Mucosa of descending colon (tissue), 3 donors: Measurements from ENCODE around the gene TGOLN2. TPM values are rescaled to one million over a fixed set of nuclear protein-coding genes. Genes with fewer than 3 reads are reported as not detected.
"Not testable (repeated sequence)": the region's sequence is repeated elsewhere in the genome, so short reads cannot be mapped to it uniquely, and the experiment has no call there.

Source experiments
- ATAC-seq: fragments of 200-7000 bp; cut with Tn5 transposase; one replicate; pipeline ENCODE4 v1.9.1; 2020; ENCODE audit warnings: mild to moderate bottlenecking, moderate library complexity
- DNase-seq, 3 donors: peaks; one replicate each; pipeline ENCODE4 v3.0.0-alpha.2; 2020
- H3K36me3 ChIP-seq: fragments of 200-600 bp; one replicate; pipeline ENCODE4 v1.8.0; 2021; ENCODE audit warnings: low read depth, mild to moderate bottlenecking
- H3K4me1 ChIP-seq: fragments of 200-600 bp; one replicate; pipeline ENCODE4 v1.8.0; 2021; ENCODE audit warnings: low read depth, mild to moderate bottlenecking
- H3K4me3 ChIP-seq: fragments of 200-600 bp; one replicate; pipeline ENCODE4 v1.8.0; 2021; ENCODE audit warnings: mild to moderate bottlenecking
- H3K9me3 ChIP-seq: fragments of 200-600 bp; one replicate; pipeline ENCODE4 v1.8.0; 2021; ENCODE audit warnings: mild to moderate bottlenecking
- intact Hi-C, 2 donors: fragments of 100-400 bp; cut with DNase I in 1 of 2; cut with micrococcal nuclease in 1 of 2; formaldehyde crosslinking; loops; one replicate each; pipeline versions ENCODE4 v1.11.0 to v1.11.1; 2022; cut with DNase I, micrococcal nuclease
- total RNA-seq, 3 donors: library from RNA; stranded (reverse); fragmentation: NEBNext Ultra II Directional in 2 of 3; extraction: Animal tissue kit (Norgen Biotek cat#: 25700) in 2 of 3; gene quantifications; one replicate each; pipeline versions ENCODE4 v1.2.1 to v1.2.4, GENCODE V29; 2021 to 2023
- TF ChIP-seq, protein P1 (sequence below): fragments of 200-600 bp; IDR thresholded peaks from one replicate; pipeline ENCODE4 v1.8.0; 2022; ENCODE audit warnings: antibody characterized with exemption, mild to moderate bottlenecking
- donor health status: DM: no; HTN: no; CAD: no; lungs with moderate emphysema.
- donor health status: DM: no; HTN: no; CAD: no.
- donor health status: DM: no; HTN: yes; CAD: no.

TGOLN2 gene
- total RNA-seq, 3 donors from 2014 or later: 148 to 227 (median 163) TPM

GRCh38 chr2:85368921-85369320 is 41.1 kb upstream of the TGOLN2 start:
- Histone ChIP-seq H3K36me3 (no peaks in the 10 kb centered on the region), H3K4me3 (no peak overlapping the region), H3K4me1 (no peaks in the 10 kb centered on the region), H3K9me3 (no peaks in the 10 kb centered on the region)
- intact Hi-C loops: no loop called here
- DNase-seq: no peak
- peak; percentile 43 for ATAC-seq
- TF ChIP-seq, protein P1, sequence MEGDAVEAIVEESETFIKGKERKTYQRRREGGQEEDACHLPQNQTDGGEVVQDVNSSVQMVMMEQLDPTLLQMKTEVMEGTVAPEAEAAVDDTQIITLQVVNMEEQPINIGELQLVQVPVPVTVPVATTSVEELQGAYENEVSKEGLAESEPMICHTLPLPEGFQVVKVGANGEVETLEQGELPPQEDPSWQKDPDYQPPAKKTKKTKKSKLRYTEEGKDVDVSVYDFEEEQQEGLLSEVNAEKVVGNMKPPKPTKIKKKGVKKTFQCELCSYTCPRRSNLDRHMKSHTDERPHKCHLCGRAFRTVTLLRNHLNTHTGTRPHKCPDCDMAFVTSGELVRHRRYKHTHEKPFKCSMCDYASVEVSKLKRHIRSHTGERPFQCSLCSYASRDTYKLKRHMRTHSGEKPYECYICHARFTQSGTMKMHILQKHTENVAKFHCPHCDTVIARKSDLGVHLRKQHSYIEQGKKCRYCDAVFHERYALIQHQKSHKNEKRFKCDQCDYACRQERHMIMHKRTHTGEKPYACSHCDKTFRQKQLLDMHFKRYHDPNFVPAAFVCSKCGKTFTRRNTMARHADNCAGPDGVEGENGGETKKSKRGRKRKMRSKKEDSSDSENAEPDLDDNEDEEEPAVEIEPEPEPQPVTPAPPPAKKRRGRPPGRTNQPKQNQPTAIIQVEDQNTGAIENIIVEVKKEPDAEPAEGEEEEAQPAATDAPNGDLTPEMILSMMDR: no peak

GRCh38 chr2:85367180-85367579 is 39.4 kb upstream of the TGOLN2 start:
- Histone ChIP-seq H3K36me3 (no peaks in the 10 kb centered on the region), H3K9me3 (no peaks in the 10 kb centered on the region), H3K4me1 (no peaks in the 10 kb centered on the region), H3K4me3 (no peak overlapping the region)
- no peak for ATAC-seq
- TF ChIP-seq, protein P1: no peak
- intact Hi-C loops: no loop called here
- DNase-seq: no peak

GRCh38 chr2:85362653-85363387 is 35.0 kb upstream of the TGOLN2 start:
- H3K4me3 ChIP-seq, H3K4me1 ChIP-seq, ATAC-seq, DNase-seq, intact Hi-C loops, H3K36me3 ChIP-seq, H3K9me3 ChIP-seq: not testable (repeated sequence)

- intact Hi-C loops: no loop called here
- Histone ChIP-seq H3K4me3 (no peak overlapping the region), H3K9me3 (no peaks in the 10 kb centered on the region), H3K4me1 (peaks cover 7% of the 10 kb centered on the region), H3K36me3 (no peaks in the 10 kb centered on the region)
- no peak for ATAC-seq
- TF ChIP-seq, protein P1: no peak
- DNase-seq: no peak
Observed at GRCh38 chr2:85357736-85358135, 29.9 kb upstream of the TGOLN2 start.

DNA sequence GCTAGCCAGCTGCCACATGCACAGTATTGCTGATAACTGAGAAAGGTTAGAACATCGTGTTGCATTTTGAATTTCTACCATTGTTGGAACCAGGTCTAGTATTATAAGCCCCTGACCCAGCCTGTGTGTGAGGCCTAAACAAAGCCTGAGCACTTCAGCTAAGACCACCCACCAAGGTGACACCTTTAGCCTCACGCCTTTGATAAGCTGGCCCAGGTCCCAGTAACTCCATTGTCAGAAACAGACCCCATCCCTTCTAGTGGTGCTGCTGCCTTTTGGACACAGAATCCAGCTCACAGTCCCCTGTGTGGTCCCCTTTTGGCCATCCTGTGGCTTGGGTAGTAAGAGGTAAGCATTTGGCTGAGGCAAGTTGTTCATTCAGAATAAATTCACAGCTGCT is 28.4 kb upstream of the TGOLN2 start:
- DNase-seq (no peak), ATAC-seq (no peak)
- H3K4me3 ChIP-seq: no peak overlapping the region
- H3K9me3 ChIP-seq: no peaks in the 10 kb centered on the region
- no peaks in the 10 kb centered on the region for H3K36me3 ChIP-seq
- intact Hi-C loops: no loop called here
- H3K4me1 ChIP-seq: peaks cover 8% of the 10 kb centered on the region
- TF ChIP-seq, protein P1: no peak

DNA sequence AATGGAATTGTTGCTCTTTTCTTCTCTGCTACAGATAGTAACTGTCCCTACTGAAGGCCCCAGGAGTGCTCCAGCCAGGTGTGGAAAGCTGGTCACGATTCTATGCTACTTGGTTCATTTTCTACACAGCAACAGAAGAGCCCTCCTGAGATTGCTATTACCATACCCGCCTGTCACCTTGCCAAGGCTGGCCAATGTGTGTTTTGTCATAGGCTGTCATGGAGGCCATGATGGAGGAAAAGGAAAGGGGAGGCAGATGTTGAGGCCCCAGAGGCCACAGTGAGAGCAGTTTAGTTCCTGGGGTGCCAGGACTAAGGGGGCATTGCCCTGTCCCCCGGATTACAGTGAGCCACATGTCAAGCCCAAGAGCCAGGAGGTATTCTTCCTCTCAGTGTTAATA is 27.7 kb upstream of the TGOLN2 start:
- no peaks in the 10 kb centered on the region for H3K36me3 ChIP-seq
- H3K4me3 ChIP-seq: no peak overlapping the region
- H3K9me3 ChIP-seq: no peaks in the 10 kb centered on the region
- DNase-seq (no peak), ATAC-seq (no peak)
- intact Hi-C loops: no loop called here
- peaks cover 8% of the 10 kb centered on the region for H3K4me1 ChIP-seq
- TF ChIP-seq, protein P1: no peak
